Measurements from ENCODE around the gene BABAM2.

GRCh38 chr2:27903018-27903417, 12.5 kb downstream of the BABAM2 start:
- TF ChIP-seq CTCF (conservative IDR thresholded peaks at IDR 0.05; ENCODE audit: low read depth in 2 of 2) (no peak), EZH2 (IDR thresholded peaks at IDR 0.05; ENCODE audit: low read depth, unreplicated experiment) (no peak), POLR2AphosphoS5 (IDR thresholded peaks at IDR 0.05; ENCODE audit: low read depth) (no peak), ZNF462 (CRISPR knock-in tag; IDR thresholded peaks at IDR 0.05) (no peak), ETS1 (IDR thresholded peaks at IDR 0.05) (no peak), CREB1 (CRISPR knock-in tag; IDR thresholded peaks at IDR 0.05; ENCODE audit: low read depth) (no peak), REST (IDR thresholded peaks at IDR 0.05; ENCODE audit: unreplicated experiment) (no peak), ZNF331 (CRISPR knock-in tag; IDR thresholded peaks at IDR 0.05; ENCODE audit: low read depth) (no peak)
